OCI-LY3 (cell line): ENCODE results near the gene CCDC92.

ENCODE experiments used
- EZH2phosphoT487 ChIP-seq: fragments of 200-600 bp; shearing (Covaris generic); IDR thresholded peaks from 2 replicates; pipeline ENCODE4 v1.6.1; 2018; ENCODE audit warnings: antibody characterized with exemption, mixed run types, low read depth
- TF ChIP-seq, protein P1 (sequence below): fragments of 200-600, 300-600 bp; sonication (generic); IDR thresholded peaks from 2 replicates; pipeline ENCODE4 v1.5.1; 2014; ENCODE audit warnings: antibody characterized with exemption, low read length, low read depth

DNA sequence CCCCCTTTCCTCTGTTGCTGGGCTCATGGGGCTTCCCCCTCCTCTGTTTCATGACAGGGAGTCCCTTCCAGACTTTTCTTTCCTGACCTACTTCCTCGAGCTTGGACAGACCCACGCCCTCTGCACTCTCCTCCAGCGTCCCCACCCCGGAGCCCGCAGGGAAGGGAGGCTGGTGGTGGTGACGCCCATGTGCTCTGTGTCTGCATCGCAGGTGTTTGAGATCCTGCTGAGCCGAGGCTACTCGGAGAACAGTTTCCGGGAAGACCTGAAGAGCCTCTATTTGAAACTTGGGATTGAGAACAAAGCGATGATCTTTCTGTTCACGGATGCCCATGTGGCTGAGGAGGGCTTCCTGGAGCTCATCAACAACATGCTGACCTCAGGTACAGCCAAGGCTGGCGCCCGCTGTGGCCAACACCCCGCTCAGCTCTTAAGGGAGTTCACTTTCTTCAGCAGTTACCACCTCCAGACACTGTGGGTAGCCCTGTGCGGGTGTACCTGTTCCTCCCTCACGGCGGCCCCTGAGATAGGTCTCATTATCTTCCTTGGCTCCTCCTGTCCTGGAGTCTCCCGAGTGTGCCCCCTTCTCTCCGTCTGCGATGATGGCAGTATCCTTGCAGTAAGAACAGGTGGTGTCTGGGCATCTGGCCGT is 85.6 kb downstream of the CCDC92 start:
- TF ChIP-seq EZH2phosphoT487, result no peak
- TF ChIP-seq, protein P1, sequence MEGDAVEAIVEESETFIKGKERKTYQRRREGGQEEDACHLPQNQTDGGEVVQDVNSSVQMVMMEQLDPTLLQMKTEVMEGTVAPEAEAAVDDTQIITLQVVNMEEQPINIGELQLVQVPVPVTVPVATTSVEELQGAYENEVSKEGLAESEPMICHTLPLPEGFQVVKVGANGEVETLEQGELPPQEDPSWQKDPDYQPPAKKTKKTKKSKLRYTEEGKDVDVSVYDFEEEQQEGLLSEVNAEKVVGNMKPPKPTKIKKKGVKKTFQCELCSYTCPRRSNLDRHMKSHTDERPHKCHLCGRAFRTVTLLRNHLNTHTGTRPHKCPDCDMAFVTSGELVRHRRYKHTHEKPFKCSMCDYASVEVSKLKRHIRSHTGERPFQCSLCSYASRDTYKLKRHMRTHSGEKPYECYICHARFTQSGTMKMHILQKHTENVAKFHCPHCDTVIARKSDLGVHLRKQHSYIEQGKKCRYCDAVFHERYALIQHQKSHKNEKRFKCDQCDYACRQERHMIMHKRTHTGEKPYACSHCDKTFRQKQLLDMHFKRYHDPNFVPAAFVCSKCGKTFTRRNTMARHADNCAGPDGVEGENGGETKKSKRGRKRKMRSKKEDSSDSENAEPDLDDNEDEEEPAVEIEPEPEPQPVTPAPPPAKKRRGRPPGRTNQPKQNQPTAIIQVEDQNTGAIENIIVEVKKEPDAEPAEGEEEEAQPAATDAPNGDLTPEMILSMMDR, result no peak
